ENCODE data around the gene LRRK2. TPM values are rescaled to one million over a fixed set of nuclear protein-coding genes. Genes with fewer than 3 reads are reported as not detected.
"Not testable (repeated sequence)": the region's sequence is repeated elsewhere in the genome, so short reads cannot be mapped to it uniquely, and the experiment has no call there.

The LRRK2 gene
- polyA plus RNA-seq, 2 of the 4 experiments (the other 2 are of a cell fraction): 5.3 to 20.4 TPM

DNA sequence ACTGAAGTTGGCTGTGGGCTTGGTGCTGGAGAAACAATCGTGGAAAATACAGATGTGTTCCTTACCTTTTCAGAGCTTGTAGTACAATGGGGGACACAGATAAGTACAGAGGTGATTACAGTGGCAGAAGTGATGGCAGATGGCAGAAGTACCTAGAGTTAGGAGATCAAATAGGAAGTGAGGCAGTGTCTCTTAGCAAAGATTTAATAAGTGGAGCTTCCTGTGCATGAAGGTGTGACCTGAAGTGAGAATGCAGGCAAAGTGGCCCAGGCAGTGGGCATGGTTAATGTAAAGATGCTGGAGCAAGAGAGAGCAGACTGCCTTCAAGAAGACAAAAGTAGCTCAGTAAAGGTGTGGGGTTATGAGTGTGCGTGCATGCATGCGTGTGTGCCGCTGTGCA lies 16.0 kb downstream of the LRRK2 start:
- ChIA-PET POLR2A (interaction anchor here (1.2 kb wide), 1 partner anchor 17 kb away, joined by 3 read pairs; no protein-coding TSS in a partner anchor), CTCF (interaction anchor here (0.6 kb wide), 1 partner anchor 63 kb away, joined by 3 read pairs; no protein-coding TSS in a partner anchor)
- Histone ChIP-seq H3K4me2 (no peak overlapping the region), H3K4me1 (peaks cover 27% of the 10 kb centered on the region), H3K27ac (no peak overlapping the region), H3K9me3 (no peaks in the 10 kb centered on the region), H3K4me3 (no peak overlapping the region)
- DNase-seq (ENCODE audit: low read depth in 1 of 2, low spot score in 1 of 2) (no peak), ATAC-seq (no peak), FAIRE-seq (no peak)
- whole genome bisulfite sequencing (ENCODE audit: missing lambda C conversion rate): 95% methylated on average over 4 of the region's 4 CpGs
- TF ChIP-seq HEYL (CRISPR knock-in tag; IDR thresholded peaks at IDR 0.05): no peak
- TF ChIP-seq RCOR1 (IDR thresholded peaks at IDR 0.05; ENCODE audit: low read depth, low read length): no peak
- TF ChIP-seq PBX3 (IDR thresholded peaks at IDR 0.05): no peak
- no peak for TF ChIP-seq ZNF302 (CRISPR knock-in tag; IDR thresholded peaks at IDR 0.05)
- no peak for TF ChIP-seq MAX (IDR thresholded peaks at IDR 0.05)
- TF ChIP-seq RARB (CRISPR knock-in tag; IDR thresholded peaks at IDR 0.05): no peak
- TF ChIP-seq, protein P1, sequence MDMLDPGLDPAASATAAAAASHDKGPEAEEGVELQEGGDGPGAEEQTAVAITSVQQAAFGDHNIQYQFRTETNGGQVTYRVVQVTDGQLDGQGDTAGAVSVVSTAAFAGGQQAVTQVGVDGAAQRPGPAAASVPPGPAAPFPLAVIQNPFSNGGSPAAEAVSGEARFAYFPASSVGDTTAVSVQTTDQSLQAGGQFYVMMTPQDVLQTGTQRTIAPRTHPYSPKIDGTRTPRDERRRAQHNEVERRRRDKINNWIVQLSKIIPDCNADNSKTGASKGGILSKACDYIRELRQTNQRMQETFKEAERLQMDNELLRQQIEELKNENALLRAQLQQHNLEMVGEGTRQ (IDR thresholded peaks at IDR 0.05): no peak
- TF ChIP-seq, protein P2, sequence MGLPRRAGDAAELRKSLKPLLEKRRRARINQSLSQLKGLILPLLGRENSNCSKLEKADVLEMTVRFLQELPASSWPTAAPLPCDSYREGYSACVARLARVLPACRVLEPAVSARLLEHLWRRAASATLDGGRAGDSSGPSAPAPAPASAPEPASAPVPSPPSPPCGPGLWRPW (IDR thresholded peaks at IDR 0.05): no peak
- TF ChIP-seq CBX8 (IDR thresholded peaks at IDR 0.05): no peak
- no peak for TF ChIP-seq RFX5 (IDR thresholded peaks at IDR 0.05)
- TF ChIP-seq TP53 (CRISPR knock-in tag; IDR thresholded peaks at IDR 0.05): no peak
- no peak for TF ChIP-seq ZFP36 (IDR thresholded peaks at IDR 0.05; ENCODE audit: borderline replicate concordance, partially characterized antibody)
- no peak for TF ChIP-seq TFCP2L1 (CRISPR knock-in tag; IDR thresholded peaks at IDR 0.05)
- TF ChIP-seq RNF2 (IDR thresholded peaks at IDR 0.05; ENCODE audit: borderline replicate concordance, low read depth): no peak
- no peak for TF ChIP-seq HDAC2 (IDR thresholded peaks at IDR 0.05)
- no peak for TF ChIP-seq HOXB5 (CRISPR knock-in tag; IDR thresholded peaks at IDR 0.05)
- TF ChIP-seq, protein P3, sequence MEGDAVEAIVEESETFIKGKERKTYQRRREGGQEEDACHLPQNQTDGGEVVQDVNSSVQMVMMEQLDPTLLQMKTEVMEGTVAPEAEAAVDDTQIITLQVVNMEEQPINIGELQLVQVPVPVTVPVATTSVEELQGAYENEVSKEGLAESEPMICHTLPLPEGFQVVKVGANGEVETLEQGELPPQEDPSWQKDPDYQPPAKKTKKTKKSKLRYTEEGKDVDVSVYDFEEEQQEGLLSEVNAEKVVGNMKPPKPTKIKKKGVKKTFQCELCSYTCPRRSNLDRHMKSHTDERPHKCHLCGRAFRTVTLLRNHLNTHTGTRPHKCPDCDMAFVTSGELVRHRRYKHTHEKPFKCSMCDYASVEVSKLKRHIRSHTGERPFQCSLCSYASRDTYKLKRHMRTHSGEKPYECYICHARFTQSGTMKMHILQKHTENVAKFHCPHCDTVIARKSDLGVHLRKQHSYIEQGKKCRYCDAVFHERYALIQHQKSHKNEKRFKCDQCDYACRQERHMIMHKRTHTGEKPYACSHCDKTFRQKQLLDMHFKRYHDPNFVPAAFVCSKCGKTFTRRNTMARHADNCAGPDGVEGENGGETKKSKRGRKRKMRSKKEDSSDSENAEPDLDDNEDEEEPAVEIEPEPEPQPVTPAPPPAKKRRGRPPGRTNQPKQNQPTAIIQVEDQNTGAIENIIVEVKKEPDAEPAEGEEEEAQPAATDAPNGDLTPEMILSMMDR (IDR thresholded peaks at IDR 0.05): no peak
- no peak for TF ChIP-seq NFE2L2 (conservative IDR thresholded peaks at IDR 0.05; ENCODE audit: low read length)
- no peak for TF ChIP-seq HOXA7 (CRISPR knock-in tag; IDR thresholded peaks at IDR 0.05)

GRCh38 chr12:40241741-40242140 lies 16.9 kb downstream of the LRRK2 start:
- POLR2A ChIA-PET: no interaction called here
- DNase-seq (ENCODE audit: low read depth in 1 of 2, low spot score in 1 of 2): no peak
- peaks cover 27% of the 10 kb centered on the region for H3K4me1 ChIP-seq
- ATAC-seq: no peak
- 41% methylated on average over 1 of the region's 1 CpG for WGBS (ENCODE audit: missing lambda C conversion rate)
- H3K27ac ChIP-seq: no peak overlapping the region
- CTCF ChIA-PET: no interaction called here
- H3K4me3 ChIP-seq: no peak overlapping the region
- FAIRE-seq: no peak
- H3K9me3 ChIP-seq: no peaks in the 10 kb centered on the region
- no peak overlapping the region for H3K4me2 ChIP-seq
- TF ChIP-seq CHD4 (IDR thresholded peaks at IDR 0.05; ENCODE audit: borderline replicate concordance): no peak
- no peak for TF ChIP-seq MYC (IDR thresholded peaks at IDR 0.05; ENCODE audit: borderline replicate concordance, low read length)
- TF ChIP-seq FOXS1 (CRISPR knock-in tag; IDR thresholded peaks at IDR 0.05): no peak
- TF ChIP-seq NPAS2 (CRISPR knock-in tag; IDR thresholded peaks at IDR 0.05; ENCODE audit: borderline replicate concordance): no peak
- TF ChIP-seq, protein P4, sequence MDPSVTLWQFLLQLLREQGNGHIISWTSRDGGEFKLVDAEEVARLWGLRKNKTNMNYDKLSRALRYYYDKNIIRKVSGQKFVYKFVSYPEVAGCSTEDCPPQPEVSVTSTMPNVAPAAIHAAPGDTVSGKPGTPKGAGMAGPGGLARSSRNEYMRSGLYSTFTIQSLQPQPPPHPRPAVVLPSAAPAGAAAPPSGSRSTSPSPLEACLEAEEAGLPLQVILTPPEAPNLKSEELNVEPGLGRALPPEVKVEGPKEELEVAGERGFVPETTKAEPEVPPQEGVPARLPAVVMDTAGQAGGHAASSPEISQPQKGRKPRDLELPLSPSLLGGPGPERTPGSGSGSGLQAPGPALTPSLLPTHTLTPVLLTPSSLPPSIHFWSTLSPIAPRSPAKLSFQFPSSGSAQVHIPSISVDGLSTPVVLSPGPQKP (IDR thresholded peaks at IDR 0.05; ENCODE audit: low read depth, low read length): no peak
- TF ChIP-seq JUNB (IDR thresholded peaks at IDR 0.05): no peak
- no peak for TF ChIP-seq HDAC2 (IDR thresholded peaks at IDR 0.05)

GRCh38 chr12:40244526-40245156 lies 19.8 kb downstream of the LRRK2 start:
- H3K4me3 ChIP-seq; DNase-seq (ENCODE audit: low read depth in 1 of 2, low spot score in 1 of 2); H3K27ac ChIP-seq; ATAC-seq; H3K4me2 ChIP-seq; H3K9me3 ChIP-seq; FAIRE-seq; POLR2A ChIA-PET; CTCF ChIA-PET: not testable (repeated sequence)
- 82% methylated on average over 5 of the region's 5 CpGs for WGBS (ENCODE audit: missing lambda C conversion rate)
- H3K4me1 ChIP-seq: peaks cover 18% of the 10 kb centered on the region

Measured in A549 (cell line).